ENCODE measurements around the gene KCNJ4.

Gene KCNJ4

GRCh38 chr22:38432264-38432663 lies 22.7 kb downstream of the KCNJ4 start:
- Histone ChIP-seq H3K4me1 (ENCODE audit: control insufficient read depth, insufficient read depth, low read length, poor library complexity, severe bottlenecking) (no peaks in the 10 kb centered on the region), H3K27ac (ENCODE audit: insufficient read depth, low read length, poor library complexity, severe bottlenecking) (no peak overlapping the region), H3K36me3 (ENCODE audit: control insufficient read depth, insufficient read depth, low read length) (no peaks in the 10 kb centered on the region), H3K9me3 (ENCODE audit: control insufficient read depth, low read length) (no peaks in the 10 kb centered on the region), H3K27me3 (replicated peaks; ENCODE audit: control insufficient read depth, insufficient read depth, low read length, poor library complexity, severe bottlenecking) (no peaks in the 10 kb centered on the region), H3K4me3 (ENCODE audit: insufficient read depth, low read depth, low read length, poor library complexity, severe bottlenecking) (no peak overlapping the region)
- DNase-seq: no peak

GRCh38 chr22:38431266-38432010 lies 23.6 kb downstream of the KCNJ4 start:
- no peak for DNase-seq

GRCh38 chr22:38429499-38430068 lies 25.4 kb downstream of the KCNJ4 start:
- no peaks in the 10 kb centered on the region for H3K9me3 ChIP-seq (ENCODE audit: control insufficient read depth, low read length)
- H3K27ac ChIP-seq (ENCODE audit: insufficient read depth, low read length, poor library complexity, severe bottlenecking): no peak overlapping the region
- H3K36me3 ChIP-seq (ENCODE audit: control insufficient read depth, insufficient read depth, low read length): no peaks in the 10 kb centered on the region
- H3K27me3 ChIP-seq (replicated peaks; ENCODE audit: control insufficient read depth, insufficient read depth, low read length, poor library complexity, severe bottlenecking): no peaks in the 10 kb centered on the region
- no peak overlapping the region for H3K4me3 ChIP-seq (ENCODE audit: insufficient read depth, low read depth, low read length, poor library complexity, severe bottlenecking)
- no peaks in the 10 kb centered on the region for H3K4me1 ChIP-seq (ENCODE audit: control insufficient read depth, insufficient read depth, low read length, poor library complexity, severe bottlenecking)
- no peak for DNase-seq

More at GRCh38 chr22:38431266-38432010, 23.6 kb downstream of the KCNJ4 start:
- no peaks in the 10 kb centered on the region for H3K27me3 ChIP-seq (replicated peaks; ENCODE audit: control insufficient read depth, insufficient read depth, low read length, poor library complexity, severe bottlenecking)
- H3K4me1 ChIP-seq (ENCODE audit: control insufficient read depth, insufficient read depth, low read length, poor library complexity, severe bottlenecking): no peaks in the 10 kb centered on the region
- no peak overlapping the region for H3K4me3 ChIP-seq (ENCODE audit: insufficient read depth, low read depth, low read length, poor library complexity, severe bottlenecking)
- H3K27ac ChIP-seq (ENCODE audit: insufficient read depth, low read length, poor library complexity, severe bottlenecking): no peak overlapping the region
- no peaks in the 10 kb centered on the region for H3K36me3 ChIP-seq (ENCODE audit: control insufficient read depth, insufficient read depth, low read length)
- H3K9me3 ChIP-seq (ENCODE audit: control insufficient read depth, low read length): no peaks in the 10 kb centered on the region

GRCh38 chr22:38428714-38429113 lies 26.3 kb downstream of the KCNJ4 start:
- no peaks in the 10 kb centered on the region for H3K9me3 ChIP-seq (ENCODE audit: control insufficient read depth, low read length)
- H3K27ac ChIP-seq (ENCODE audit: insufficient read depth, low read length, poor library complexity, severe bottlenecking): no peak overlapping the region
- DNase-seq: no peak
- H3K36me3 ChIP-seq (ENCODE audit: control insufficient read depth, insufficient read depth, low read length): no peaks in the 10 kb centered on the region
- no peaks in the 10 kb centered on the region for H3K27me3 ChIP-seq (replicated peaks; ENCODE audit: control insufficient read depth, insufficient read depth, low read length, poor library complexity, severe bottlenecking)
- no peaks in the 10 kb centered on the region for H3K4me1 ChIP-seq (ENCODE audit: control insufficient read depth, insufficient read depth, low read length, poor library complexity, severe bottlenecking)
- no peak overlapping the region for H3K4me3 ChIP-seq (ENCODE audit: insufficient read depth, low read depth, low read length, poor library complexity, severe bottlenecking)

- Histone ChIP-seq H3K9me3 (ENCODE audit: control insufficient read depth, low read length) (no peaks in the 10 kb centered on the region), H3K36me3 (ENCODE audit: control insufficient read depth, insufficient read depth, low read length) (no peaks in the 10 kb centered on the region), H3K4me3 (ENCODE audit: insufficient read depth, low read depth, low read length, poor library complexity, severe bottlenecking) (no peak overlapping the region), H3K27me3 (replicated peaks; ENCODE audit: control insufficient read depth, insufficient read depth, low read length, poor library complexity, severe bottlenecking) (no peaks in the 10 kb centered on the region), H3K27ac (ENCODE audit: insufficient read depth, low read length, poor library complexity, severe bottlenecking) (no peak overlapping the region), H3K4me1 (ENCODE audit: control insufficient read depth, insufficient read depth, low read length, poor library complexity, severe bottlenecking) (no peaks in the 10 kb centered on the region)
- DNase-seq: no peak
Measured at GRCh38 chr22:38427940-38428339, 27.1 kb downstream of the KCNJ4 start.

- no peak overlapping the region for H3K27ac ChIP-seq (ENCODE audit: insufficient read depth, low read length, poor library complexity, severe bottlenecking)
- no peaks in the 10 kb centered on the region for H3K4me1 ChIP-seq (ENCODE audit: control insufficient read depth, insufficient read depth, low read length, poor library complexity, severe bottlenecking)
- DNase-seq: no peak
- H3K27me3 ChIP-seq (replicated peaks; ENCODE audit: control insufficient read depth, insufficient read depth, low read length, poor library complexity, severe bottlenecking): no peaks in the 10 kb centered on the region
- no peak overlapping the region for H3K4me3 ChIP-seq (ENCODE audit: insufficient read depth, low read depth, low read length, poor library complexity, severe bottlenecking)
- H3K36me3 ChIP-seq (ENCODE audit: control insufficient read depth, insufficient read depth, low read length): no peaks in the 10 kb centered on the region
- no peaks in the 10 kb centered on the region for H3K9me3 ChIP-seq (ENCODE audit: control insufficient read depth, low read length)
Measured at GRCh38 chr22:38427465-38427864, 27.5 kb downstream of the KCNJ4 start.

- H3K9me3 ChIP-seq (ENCODE audit: control insufficient read depth, low read length): no peaks in the 10 kb centered on the region
Measured at GRCh38 chr22:38426628-38427027, 28.4 kb downstream of the KCNJ4 start.

GRCh38 chr22:38424525-38425080 lies 30.4 kb downstream of the KCNJ4 start:
- no peaks in the 10 kb centered on the region for H3K27me3 ChIP-seq (replicated peaks; ENCODE audit: control insufficient read depth, insufficient read depth, low read length, poor library complexity, severe bottlenecking)
- H3K4me3 ChIP-seq (ENCODE audit: insufficient read depth, low read depth, low read length, poor library complexity, severe bottlenecking): no peak overlapping the region
- no peaks in the 10 kb centered on the region for H3K36me3 ChIP-seq (ENCODE audit: control insufficient read depth, insufficient read depth, low read length)
- no peaks in the 10 kb centered on the region for H3K4me1 ChIP-seq (ENCODE audit: control insufficient read depth, insufficient read depth, low read length, poor library complexity, severe bottlenecking)
- DNase-seq: no peak
- H3K27ac ChIP-seq (ENCODE audit: insufficient read depth, low read length, poor library complexity, severe bottlenecking): no peak overlapping the region
- H3K9me3 ChIP-seq (ENCODE audit: control insufficient read depth, low read length): no peaks in the 10 kb centered on the region

More at GRCh38 chr22:38426628-38427027, 28.4 kb downstream of the KCNJ4 start:
- Histone ChIP-seq H3K36me3 (ENCODE audit: control insufficient read depth, insufficient read depth, low read length) (no peaks in the 10 kb centered on the region), H3K4me3 (ENCODE audit: insufficient read depth, low read depth, low read length, poor library complexity, severe bottlenecking) (no peak overlapping the region), H3K27me3 (replicated peaks; ENCODE audit: control insufficient read depth, insufficient read depth, low read length, poor library complexity, severe bottlenecking) (no peaks in the 10 kb centered on the region), H3K4me1 (ENCODE audit: control insufficient read depth, insufficient read depth, low read length, poor library complexity, severe bottlenecking) (no peaks in the 10 kb centered on the region), H3K27ac (ENCODE audit: insufficient read depth, low read length, poor library complexity, severe bottlenecking) (no peak overlapping the region)
- no peak for DNase-seq

- Histone ChIP-seq H3K27ac (ENCODE audit: insufficient read depth, low read length, poor library complexity, severe bottlenecking) (no peak overlapping the region), H3K27me3 (replicated peaks; ENCODE audit: control insufficient read depth, insufficient read depth, low read length, poor library complexity, severe bottlenecking) (no peaks in the 10 kb centered on the region), H3K9me3 (ENCODE audit: control insufficient read depth, low read length) (no peaks in the 10 kb centered on the region), H3K4me1 (ENCODE audit: control insufficient read depth, insufficient read depth, low read length, poor library complexity, severe bottlenecking) (no peaks in the 10 kb centered on the region), H3K4me3 (ENCODE audit: insufficient read depth, low read depth, low read length, poor library complexity, severe bottlenecking) (no peak overlapping the region), H3K36me3 (ENCODE audit: control insufficient read depth, insufficient read depth, low read length) (no peaks in the 10 kb centered on the region)
- DNase-seq: no peak
Measured at GRCh38 chr22:38423512-38424503, 31.2 kb downstream of the KCNJ4 start.

Measured in effector memory CD4-positive, alpha-beta T cell (primary cell).